Activated CD8-positive, alpha-beta memory T cell treated with anti-CD3 and anti-CD28 coated beads for 36 hours (primary cell): ENCODE measurements around the gene UQCRC1. TPM values are rescaled to one million over a fixed set of nuclear protein-coding genes. Genes with fewer than 3 reads are reported as not detected.

ENCODE experiments used
- CTCF ChIA-PET: fragments of 350-600 bp; sonication (Branson Sonifier 250); formaldehyde crosslinking; loops from one replicate; lab custom pipeline; 2021; ENCODE audit warnings: antibody characterized with exemption; lab: Charles Lee
- POLR2A ChIA-PET: fragments of 350-600 bp; sonication (Branson Sonifier 250); formaldehyde crosslinking; loops from one replicate; lab custom pipeline; 2021; ENCODE audit warnings: antibody characterized with exemption; lab: Charles Lee
- total RNA-seq, 2 experiments: library from RNA; stranded (reverse); gene quantifications; one replicate each; pipeline ENCODE4 v1.2.3, GENCODE V29; 2021

UQCRC1 gene
- total RNA-seq, 2 experiments from 2014 or later: 230 to 237 TPM

DNA sequence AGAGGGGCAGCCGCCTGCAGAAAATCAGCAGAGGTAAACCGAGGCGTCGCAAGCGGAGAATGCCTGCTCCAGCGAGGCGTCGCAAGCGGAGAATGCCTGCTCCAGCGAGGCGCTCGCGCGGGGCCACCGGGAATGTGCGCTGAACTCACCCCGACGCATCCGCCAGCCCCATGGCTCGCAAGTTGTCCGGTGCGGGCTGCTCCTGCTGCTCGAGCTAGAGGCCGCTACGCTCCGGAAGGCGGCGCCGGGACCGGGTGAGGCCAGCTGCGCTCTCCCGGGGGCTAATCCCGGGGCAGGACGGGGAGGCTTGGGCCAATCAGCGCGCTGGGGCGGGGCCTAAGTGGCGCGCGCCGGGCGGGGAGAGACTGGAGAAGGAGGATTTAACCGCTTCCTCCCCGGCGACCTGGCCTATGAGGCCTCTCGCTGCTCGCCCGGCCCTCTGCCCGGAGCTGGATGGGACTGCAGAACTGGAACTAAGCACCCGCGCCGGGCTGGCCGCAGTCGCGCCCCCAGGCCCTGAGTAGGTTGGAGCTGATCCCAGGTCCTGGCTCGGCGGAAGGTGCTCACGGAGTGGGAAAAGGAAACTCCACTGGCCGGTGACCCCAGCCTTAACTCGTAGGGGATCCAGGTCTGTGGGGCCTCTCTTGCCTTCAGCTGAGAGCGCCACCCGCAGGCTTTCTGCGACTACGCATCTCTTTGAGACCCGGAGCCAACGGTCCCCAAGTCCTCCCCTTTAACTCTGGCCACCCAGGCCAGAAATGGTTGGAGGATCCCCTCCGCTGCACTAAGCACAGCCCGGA is 26.0 kb upstream of the UQCRC1 start, which contains the start of gene SLC26A6:
Gene SLC26A6, minus strand, starts transcription at position 240 of the 800 bp plus-strand sequence. Its CDS starts 68 bp downstream, at position 172.
- ChIA-PET POLR2A (interaction anchor here (0.5 to 2.1 kb wide), 7 partner anchors 12 to 177 kb away, joined by 3 to 8 read pairs (median 4); partner anchors contain the start of gene NCKIPSD), CTCF (interaction anchor here (0.9 to 3.4 kb wide), 22 partner anchors 9 to 235 kb away, joined by 3 to 24 read pairs (median 4); partner anchors contain the start of genes CCDC51, CELSR3, NCKIPSD and PFKFB4)

DNA sequence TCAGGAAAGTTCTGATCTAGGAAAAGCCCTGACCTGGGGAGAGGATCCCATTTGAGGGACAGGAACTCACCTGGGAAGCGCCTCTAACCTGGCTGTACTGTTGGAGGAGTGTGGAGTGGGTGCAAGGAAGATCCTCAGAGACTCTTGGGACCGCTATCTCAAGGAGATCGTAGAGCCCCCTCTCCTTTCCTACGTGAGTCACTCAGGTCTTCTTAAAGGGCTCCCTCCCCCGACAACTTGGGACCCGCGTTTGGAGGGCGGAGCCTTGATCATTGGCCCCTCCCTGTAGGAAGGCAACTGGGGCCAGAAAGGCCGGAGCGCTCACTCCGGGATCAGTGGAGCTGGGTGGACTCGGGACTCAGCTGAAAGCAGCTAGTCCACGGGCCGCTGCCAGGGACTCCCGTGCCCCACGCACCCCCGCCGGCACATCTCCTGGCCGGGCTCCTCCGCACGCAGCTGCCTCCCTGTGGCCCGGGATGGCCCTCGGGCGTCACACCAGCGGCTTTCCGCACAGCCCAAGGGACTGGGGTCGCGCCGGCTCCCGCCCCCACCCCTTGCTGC is 25.3 kb upstream of the UQCRC1 start:
- ChIA-PET CTCF (interaction anchor here (0.7 to 3.4 kb wide), 17 partner anchors 9 to 199 kb away, joined by 3 to 24 read pairs (median 5); partner anchors contain the start of genes CCDC51, NCKIPSD, PFKFB4 and TMA7), POLR2A (interaction anchor here (0.5 to 2.1 kb wide), 4 partner anchors 11 to 177 kb away, joined by 3 to 8 read pairs (median 4); no protein-coding TSS in a partner anchor)

DNA sequence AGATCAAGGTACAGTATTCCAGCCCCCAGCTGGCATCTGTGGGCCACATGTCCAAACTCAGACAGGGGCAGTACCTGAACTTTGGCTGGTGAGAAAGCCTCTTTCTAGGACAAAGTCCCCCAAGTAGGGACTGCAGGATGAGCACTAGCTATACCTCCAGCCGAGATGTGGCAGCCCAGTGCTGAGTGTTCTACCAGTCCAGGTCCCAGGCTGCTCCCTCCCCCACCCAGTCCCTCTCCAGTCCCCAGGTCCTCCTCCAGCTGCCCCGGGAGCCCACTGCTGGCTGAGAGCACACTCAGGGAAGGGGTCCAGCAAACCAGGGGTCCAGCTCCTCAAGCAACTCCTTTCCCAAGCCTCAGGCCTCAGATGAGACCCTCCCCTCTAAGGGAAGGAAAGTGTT is 24.3 kb upstream of the UQCRC1 start:
- ChIA-PET POLR2A (interaction anchor here (2.1 kb wide), 1 partner anchor 23 kb away, joined by 8 read pairs; no protein-coding TSS in a partner anchor), CTCF (interaction anchor here (0.7 to 3.4 kb wide), 8 partner anchors 15 to 198 kb away, joined by 3 to 24 read pairs (median 4); partner anchors contain the start of genes PFKFB4 and UQCRC1)

DNA sequence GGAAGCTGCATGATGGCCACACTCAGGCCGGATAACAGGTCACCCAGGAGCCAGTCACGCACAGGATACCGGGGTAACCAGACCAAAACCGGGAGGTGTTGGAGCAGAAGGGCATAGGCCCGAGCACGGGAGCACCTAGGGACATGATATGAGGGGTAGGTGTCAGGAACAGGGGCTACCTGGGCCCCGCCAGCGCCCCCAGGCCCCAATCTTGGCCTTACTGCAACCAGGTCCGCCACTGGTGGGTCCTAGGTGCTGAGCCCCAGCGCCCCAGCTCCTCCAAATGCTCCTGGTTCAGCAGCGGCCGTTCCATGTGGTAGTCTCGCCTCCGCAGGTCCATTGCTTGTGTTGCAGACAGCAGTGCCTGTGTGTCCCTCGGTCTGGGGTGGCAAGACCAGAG is 23.8 kb upstream of the UQCRC1 start:
- ChIA-PET CTCF (interaction anchor here (1.1 to 2.8 kb wide), 3 partner anchors 22 to 51 kb away, joined by 3 to 24 read pairs (median 4); partner anchors contain the start of gene UQCRC1), POLR2A (no interaction called here)

DNA sequence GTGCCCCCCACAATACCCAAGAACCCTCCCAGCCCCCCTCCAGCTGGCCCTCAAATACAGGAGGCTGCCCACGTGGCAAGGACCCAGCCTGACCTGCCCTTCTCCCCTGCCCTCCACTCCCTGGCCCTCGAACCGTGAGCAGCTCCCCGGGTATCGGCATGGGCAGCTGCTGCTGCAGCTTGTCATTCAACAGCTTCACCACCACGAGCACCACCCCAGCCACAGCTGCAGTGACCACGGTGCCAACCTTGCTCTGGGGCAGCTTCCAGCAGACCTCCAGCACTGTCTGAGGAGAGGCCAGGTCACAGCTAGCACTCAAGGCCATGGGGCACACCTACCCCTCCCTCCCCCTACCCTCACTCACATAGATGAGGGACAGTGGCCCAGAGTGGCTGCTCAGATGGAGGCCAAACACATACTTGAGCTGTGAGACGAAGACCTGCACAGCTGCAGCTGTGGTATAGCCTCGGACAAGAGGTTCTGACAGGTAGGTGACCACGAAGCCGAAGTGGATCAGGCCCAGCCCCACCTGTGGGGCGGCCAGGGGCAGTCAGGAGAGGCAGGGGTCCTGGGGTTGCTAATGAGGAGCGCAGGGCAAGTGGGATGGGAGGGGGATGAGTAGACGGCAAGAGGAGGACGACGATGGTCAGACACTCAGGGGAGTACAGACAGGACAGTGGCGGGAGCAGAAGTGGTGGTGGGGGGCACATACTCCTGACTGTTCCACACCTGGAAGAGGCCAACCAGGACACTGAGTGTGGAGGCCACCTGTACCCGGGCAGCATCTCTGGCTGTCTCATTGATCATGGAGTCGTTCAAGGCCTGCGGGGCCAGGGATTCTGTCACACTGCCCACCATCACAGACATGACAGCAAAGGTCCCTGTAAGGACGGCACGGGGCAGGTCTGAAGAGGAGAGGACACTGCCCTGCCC is 22.3 kb upstream of the UQCRC1 start:
- ChIA-PET CTCF (no interaction called here), POLR2A (no interaction called here)

DNA sequence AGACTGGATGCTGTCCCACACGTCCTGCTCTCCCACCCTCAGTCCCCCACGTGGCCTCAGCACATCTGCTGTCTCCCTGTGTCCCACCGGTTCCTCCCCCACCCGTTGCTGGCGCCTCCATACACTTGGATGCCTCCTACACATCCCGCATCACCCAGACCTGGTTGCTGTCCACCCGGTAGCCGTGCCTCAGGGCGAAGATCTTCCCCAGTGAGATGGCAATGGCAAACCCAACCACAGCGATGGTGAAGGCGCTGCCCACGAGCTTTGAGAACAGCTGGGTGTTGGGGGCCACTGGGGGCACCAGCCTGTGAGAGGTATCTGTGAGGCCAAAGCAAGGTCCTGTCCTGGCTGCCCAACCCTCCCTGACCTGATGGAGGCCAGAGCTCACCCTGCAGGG is 21.4 kb upstream of the UQCRC1 start:
- ChIA-PET CTCF (no interaction called here), POLR2A (no interaction called here)

DNA sequence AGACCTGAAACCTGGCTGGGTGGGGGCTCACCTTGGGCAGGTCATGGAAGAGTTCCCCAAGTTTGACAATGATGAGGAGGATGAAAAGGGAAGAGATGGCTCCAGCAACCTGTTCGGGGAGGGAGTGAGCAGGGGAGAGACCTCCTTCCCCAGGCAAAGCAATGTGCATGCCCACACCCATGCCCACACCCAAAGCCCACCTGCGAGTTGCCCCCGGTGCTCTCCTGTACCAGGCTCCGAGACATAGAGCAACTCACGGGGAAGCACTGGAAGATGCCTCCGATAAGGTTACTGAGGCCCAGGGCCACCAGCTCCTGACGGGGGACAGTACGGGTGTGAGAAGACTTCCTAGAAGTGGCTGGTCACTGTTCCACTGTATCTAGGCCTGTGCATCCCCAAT is 21.0 kb upstream of the UQCRC1 start:
- ChIA-PET POLR2A (no interaction called here), CTCF (no interaction called here)

DNA sequence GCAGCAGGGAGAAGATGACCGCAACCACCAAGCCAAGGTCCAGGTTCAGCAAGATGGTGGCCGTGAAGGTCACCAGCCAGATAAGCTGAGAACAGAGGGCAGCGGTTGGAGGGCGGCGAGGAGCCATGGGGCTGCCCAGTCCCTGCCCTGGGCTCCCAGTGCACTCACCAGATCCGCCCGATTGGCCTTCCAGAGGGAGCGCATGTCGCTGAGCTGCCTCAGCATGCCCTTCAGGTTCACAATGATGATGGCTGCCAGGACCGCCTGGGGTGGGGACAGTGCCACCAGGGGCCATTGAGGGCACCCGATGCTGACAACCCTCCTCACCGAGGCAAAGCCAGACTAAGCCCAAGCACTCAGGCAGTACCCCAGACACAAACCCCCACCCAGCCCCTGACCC is 20.4 kb upstream of the UQCRC1 start:
- ChIA-PET POLR2A (no interaction called here), CTCF (no interaction called here)

DNA sequence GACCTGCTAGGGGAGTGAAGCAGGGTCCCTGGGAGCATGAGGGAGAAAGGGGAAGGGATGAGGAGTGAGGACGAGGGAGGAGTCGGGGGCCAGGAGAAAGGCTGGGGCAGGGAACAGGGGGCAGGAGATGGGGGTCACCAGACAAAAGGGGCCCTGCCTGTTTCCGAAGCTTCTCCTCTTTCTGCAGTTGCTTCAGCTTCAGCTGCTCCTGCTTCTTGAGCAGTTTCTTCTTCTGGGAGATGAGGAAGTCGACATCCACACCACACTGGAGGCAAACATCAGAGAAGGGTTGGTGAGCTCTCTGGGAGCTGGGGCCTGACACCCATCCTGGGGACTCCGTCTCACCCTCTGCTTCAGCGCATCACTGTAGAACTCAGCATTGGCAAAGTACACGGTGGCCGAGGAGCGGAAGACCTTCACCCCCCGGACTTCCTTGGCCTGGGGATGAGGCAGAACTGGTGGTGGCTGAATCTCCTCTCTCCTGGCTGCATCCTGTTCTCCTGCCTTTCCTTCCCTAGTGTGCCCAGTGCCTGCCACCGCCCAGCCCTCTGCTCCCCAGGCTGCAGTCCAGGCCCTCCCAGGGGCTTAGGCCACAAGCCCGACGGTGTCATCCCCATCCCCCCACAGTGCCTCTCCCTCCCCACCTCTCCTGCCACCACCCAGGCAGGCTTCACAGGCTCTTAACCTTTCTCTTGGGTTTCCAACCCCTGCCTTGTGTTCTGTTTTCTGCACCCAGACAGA is 19.0 kb upstream of the UQCRC1 start:
- POLR2A ChIA-PET: no interaction called here
- CTCF ChIA-PET: no interaction called here

DNA sequence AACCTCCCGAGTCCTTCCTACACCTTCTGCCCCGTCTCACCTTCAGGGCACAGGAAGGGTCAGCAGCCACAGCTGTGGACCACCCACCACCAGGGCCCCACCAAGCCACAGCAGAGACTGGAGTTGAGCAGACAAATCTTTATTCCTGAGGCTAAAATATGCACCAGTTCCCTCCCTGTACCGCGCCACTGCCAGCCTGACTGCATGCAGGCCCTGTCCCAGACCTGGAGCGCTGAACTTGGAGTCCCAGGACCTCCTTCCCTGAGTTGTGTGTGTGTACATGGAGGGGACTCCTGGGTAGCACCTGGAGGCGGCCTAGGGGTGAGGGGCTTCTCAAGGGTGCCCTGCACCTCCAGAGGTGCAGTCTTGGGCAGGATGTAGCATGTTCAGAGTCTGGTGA is 16.2 kb upstream of the UQCRC1 start:
- CTCF ChIA-PET: interaction anchor here (1.4 kb wide), 1 partner anchor 9 kb away, joined by 4 read pairs; the partner anchor contains the start of gene SLC26A6
- POLR2A ChIA-PET: no interaction called here

DNA sequence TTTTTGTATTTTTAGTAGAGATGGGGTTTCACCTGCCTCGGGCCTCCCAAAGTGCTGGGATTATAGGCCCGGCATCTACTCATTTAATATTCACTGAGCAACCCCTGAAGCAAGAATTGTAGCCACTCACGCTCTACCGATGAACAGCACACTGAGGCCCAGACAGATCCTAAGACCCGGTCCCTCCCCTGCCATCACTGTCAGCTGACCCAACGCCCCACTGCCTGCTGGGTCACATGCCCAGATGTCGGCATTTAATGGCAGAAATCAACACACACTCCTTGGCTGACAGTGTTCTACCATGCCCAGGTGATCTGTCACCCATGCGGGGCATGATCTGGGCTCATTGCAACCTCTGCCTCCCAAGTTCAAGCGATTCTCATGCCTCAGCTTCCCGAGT is 15.3 kb upstream of the UQCRC1 start:
- ChIA-PET CTCF (interaction anchor here (0.6 to 1.7 kb wide), 2 partner anchors 75 to 170 kb away, joined by 3 to 4 read pairs; no protein-coding TSS in a partner anchor), POLR2A (no interaction called here)

DNA sequence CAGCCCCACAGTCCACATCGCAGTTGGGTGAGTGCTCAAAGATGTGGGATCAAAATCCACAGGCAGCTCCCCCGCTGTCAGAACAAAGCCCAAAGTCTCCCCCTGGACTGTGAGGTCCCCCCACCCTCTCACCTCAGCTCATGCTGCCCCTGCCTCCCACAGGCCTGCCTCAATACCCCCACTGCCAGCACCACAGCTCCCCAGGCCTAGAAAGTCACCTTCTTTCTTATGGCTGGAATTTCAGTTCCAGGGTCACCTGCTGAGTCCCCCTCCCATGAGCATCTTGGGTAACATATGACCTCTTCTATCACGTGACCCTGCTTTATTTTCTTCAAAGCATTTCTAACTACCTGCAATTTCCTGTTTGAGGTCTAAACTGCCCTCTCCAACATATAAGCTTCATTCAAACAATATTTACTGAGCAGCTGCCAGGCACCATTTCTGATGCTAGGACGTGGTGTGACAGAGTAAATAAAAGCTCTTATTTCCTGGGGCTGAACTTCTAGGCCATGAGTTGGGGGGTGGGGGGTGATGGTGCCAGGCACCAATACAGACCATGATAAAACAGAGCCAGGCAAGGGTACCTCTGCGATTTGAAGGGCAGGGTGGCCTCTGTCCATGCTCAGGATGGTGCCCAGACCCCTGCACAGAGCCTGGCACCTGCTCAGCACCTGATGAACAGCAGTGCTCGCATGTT is 14.6 kb upstream of the UQCRC1 start:
- CTCF ChIA-PET: interaction anchor here (0.6 to 1.7 kb wide), 4 partner anchors 13 to 559 kb away, joined by 3 to 4 read pairs (median 4); no protein-coding TSS in a partner anchor
- POLR2A ChIA-PET: interaction anchor here (0.7 to 1.2 kb wide), 2 partner anchors 11 to 373 kb away, joined by 3 to 5 read pairs; partner anchors contain the start of gene SLC26A6

DNA sequence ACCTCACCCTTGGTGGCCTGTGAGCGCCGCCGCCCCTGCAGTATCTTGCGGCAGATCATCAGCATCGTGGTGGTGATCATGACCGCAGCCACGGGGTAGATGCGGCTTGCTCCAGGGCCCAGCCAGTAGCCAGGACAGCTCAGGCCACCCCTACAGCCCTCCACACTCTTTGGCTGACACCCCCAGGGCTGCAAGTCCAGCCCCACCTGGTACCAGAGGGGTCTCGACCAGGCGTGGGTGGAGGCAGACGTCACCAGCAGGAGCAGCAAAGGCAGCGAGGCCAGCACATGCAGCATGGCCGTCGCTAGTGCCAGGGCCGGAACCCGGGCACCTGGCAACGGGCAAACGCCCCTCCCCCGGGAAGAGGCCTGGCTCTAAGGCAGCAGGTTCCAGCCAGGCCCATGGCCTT is 12.0 kb upstream of the UQCRC1 start, which contains the start of gene TMEM89:
Gene TMEM89, minus strand, starts transcription at position 309 of the 409 bp plus-strand sequence. Its CDS starts 13 bp downstream, at position 296.
- ChIA-PET POLR2A (no interaction called here), CTCF (interaction anchor here (1.1 kb wide), 1 partner anchor 14 kb away, joined by 3 read pairs; no protein-coding TSS in a partner anchor)

DNA sequence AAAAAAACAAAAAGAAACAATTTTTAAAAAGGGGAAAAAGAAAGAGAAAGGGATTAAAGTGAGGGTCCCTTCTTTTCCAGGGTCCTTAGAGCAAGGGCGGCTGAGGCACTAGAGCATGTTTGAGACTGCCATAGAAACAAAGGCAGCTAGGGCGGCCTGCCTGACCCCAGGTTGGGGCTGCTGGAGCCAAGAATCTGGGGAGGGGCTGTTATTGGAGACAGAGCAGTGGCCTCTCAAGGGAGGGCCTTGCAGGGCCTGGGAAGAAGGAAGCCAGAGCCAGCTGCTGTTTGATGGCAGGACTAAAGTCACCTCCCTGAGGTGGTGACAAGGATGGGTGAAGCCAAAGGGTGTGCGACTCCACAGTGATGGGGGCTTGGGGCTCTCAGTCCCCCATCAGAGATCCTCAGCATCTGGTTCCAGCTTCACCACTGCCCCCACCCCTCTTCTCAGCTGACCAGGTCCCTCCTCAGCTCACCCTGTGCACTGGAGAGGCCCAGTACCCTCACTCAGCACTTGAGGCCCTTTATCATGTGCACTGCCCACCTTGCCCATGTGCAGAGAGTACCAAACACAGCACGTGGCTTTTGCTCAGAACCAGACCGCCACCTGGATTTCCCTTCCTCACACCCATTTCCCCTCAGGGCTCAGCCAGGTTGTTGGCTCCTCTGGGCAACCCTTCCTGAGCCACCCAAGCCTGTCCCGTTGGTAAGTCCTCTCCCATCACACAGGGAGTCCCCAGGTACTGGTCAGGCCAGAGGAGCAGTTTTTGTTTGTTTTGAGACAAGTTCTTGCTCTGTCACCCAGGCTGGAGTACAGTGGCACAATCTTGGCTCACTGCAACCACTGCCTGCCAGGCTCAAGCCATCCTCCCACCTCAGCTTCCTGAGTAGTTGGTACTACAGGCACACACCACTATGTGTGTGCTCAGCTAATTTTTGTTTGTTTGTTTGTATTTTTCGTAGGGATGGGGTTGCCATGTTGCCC is 10.4 kb upstream of the UQCRC1 start:
- CTCF ChIA-PET: interaction anchor here (0.6 kb wide), 1 partner anchor 13 kb away, joined by 3 read pairs; no protein-coding TSS in a partner anchor
- POLR2A ChIA-PET: no interaction called here

DNA sequence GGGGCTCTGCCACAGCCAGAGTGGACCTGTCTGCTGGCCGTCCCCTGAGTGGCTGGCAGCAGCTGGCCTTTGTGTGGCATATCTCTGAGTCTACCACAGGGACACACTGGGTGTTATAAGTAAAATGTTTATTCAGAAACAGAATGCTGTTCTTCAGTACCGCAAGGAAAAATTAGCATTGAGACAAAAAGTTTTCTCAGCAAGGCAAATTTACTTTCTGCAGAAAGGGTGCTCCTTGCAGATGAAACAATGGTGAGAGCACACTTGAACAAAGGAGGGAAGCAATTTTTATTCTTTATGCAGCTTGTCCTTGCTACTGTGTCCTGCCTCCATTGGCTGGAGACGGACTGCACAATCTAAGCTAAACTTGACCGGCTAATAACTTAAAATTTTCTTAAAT is 8.1 kb upstream of the UQCRC1 start:
- ChIA-PET CTCF (interaction anchor here (1.3 kb wide), 1 partner anchor 19 kb away, joined by 4 read pairs; no protein-coding TSS in a partner anchor), POLR2A (no interaction called here)

DNA sequence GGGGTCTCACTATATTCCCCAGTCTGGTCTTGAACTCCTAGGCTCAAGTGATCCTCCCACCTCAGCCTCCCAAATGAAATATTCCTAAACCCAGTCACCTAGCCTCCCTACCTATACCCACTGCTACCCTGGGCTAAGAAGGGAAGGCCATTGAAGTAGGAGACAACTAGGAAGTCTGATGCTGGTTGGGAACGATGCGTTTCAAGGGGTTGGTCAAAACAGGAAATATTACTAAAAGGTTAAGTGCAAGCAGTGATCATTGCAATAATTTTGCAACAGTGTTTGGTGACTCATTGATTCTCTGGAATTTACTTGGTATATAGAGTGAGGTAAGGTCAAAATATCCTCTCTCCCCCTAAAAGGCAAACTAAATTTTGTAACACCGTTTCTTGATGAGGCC is 4.6 kb upstream of the UQCRC1 start:
- ChIA-PET CTCF (interaction anchor here (0.6 to 2.1 kb wide), 6 partner anchors 20 to 169 kb away, joined by 3 to 7 read pairs (median 4); partner anchors contain the start of gene SLC26A6), POLR2A (interaction anchor here (0.7 kb wide), 1 partner anchor 480 kb away, joined by 3 read pairs; the partner anchor contains the start of gene QRICH1)
